ENCODE measurements around the gene KCNN4.

Gene KCNN4

GRCh38 chr19:43747557-43748204 is 33.1 kb downstream of the KCNN4 start:
- DNase-seq = peak in 1 of 3 donors; percentile 38

GRCh38 chr19:43743059-43743458 is 37.7 kb downstream of the KCNN4 start:
- no peak for DNase-seq

DNA sequence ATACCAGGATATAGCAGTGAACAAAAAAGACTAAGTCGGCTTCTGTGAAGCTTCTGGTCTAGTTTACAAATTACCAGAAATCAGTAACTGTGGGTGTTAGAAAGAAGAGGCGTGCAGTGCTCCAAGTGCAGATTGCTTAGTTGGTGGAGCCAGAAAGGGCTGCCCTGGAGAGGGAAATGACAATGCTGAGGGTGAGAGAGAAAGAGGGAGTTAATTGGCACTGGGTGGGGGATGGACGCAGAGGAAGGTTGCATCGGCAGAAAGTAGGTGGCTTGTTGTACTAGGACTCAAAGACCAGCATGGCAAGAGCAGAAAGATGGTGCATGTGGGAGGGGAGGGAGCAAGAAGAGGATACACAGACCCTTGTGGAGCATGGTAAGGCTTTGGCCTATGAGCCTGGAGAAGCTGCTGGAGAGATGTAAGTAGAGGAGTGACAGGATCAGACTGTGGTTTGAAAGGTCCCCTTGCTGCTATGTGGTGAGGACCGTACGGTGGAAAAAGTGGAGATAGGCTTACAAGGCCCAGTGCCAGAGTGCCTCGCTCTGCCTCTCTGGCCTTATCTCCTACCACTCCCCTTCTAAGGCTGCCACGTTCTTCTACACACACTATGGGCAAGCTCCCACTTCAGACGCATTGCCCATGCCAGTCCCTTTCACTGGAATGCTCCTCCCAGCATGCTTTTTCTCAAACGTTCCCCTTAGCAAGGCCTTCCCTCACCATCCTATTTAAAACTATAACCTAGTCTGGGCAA is 39.5 kb downstream of the KCNN4 start:
- DNase-seq = no peak

GRCh38 chr19:43739439-43740235 is 41.1 kb downstream of the KCNN4 start:
- DNase-seq = no peak

DNA sequence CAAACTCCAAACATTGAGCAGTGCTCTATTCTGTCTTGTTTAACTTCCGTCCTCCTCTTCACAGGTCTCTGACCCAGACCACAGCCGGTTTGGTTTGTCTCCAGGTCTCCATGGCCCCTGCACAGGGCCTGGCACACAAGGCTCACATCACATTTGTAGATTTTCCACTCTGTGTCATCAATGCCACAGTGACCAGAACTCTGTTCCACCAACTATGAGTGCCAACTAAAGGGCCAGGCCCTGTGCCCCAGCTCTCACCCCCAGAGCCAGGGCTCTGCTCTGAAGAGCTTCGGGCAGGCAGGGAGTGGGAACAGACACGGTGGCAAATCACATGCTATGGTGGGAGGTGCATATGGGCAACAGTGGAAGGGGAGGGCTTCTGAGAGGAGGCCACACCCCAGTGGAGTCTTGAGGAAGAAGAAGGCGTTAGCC is 42.0 kb downstream of the KCNN4 start:
- DNase-seq = peak; percentile 44 to 68 (median 55)

GRCh38 chr19:43735957-43736356 is 44.8 kb downstream of the KCNN4 start:
- no peak for DNase-seq

DNA sequence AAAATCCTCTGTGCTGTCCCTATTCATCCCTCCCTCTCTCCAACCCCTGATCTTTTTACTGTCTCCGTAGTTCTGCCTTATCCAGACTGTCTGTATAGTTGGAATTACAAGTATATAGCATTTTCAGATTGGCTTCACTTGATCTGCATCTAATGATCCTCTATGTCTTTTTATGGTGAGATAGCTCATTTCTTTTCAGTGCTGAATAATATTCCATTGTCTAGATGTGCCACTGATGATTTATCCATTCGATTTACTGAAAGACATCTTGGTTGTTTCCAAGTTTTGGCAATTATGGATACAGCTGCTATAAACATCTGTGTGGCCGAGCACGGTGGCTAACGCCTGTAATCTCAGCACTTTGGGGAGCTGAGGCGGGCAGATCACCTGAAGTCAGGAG is 45.8 kb downstream of the KCNN4 start:
- DNase-seq = no peak

- no peak for DNase-seq
These were observed 48.9 kb downstream of the KCNN4 start for GRCh38 chr19:43731846-43732245.

- DNase-seq = no peak
These were observed 49.4 kb downstream of the KCNN4 start for GRCh38 chr19:43731346-43731745.

DNA sequence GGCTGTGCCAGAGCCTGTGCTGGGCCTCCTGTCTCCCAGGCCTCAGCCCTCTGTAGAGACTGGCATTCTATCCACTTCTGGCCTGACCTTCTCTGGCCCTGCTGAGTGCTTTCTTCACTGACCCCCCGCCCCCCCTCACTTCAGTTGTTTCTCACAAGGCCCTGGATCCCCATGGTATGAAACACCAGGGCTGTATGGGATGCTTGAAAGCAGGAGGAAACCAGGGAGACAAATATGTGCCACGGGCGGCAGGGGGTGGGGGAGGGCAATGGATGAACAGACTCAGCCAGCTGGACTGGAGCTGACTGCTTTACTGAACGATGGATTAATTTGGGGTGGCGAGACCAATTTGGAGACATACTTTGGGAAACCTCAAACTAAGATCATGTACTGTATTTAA is 50.9 kb downstream of the KCNN4 start:
- no peak for DNase-seq

- no peak for DNase-seq
These were observed 53.2 kb downstream of the KCNN4 start for GRCh38 chr19:43727593-43727853.

GRCh38 chr19:43726736-43727592 is 53.8 kb downstream of the KCNN4 start:
- peak in 2 of 3 donors; percentile 29 to 33 for DNase-seq

GRCh38 chr19:43725468-43725867 is 55.3 kb downstream of the KCNN4 start:
- DNase-seq = peak; percentile 49 to 66 (median 63)

GRCh38 chr19:43724896-43725295 is 55.9 kb downstream of the KCNN4 start:
- DNase-seq = no peak

GRCh38 chr19:43723588-43723987 is 57.2 kb downstream of the KCNN4 start:
- peak; percentile 56 to 63 (median 62) for DNase-seq

DNA sequence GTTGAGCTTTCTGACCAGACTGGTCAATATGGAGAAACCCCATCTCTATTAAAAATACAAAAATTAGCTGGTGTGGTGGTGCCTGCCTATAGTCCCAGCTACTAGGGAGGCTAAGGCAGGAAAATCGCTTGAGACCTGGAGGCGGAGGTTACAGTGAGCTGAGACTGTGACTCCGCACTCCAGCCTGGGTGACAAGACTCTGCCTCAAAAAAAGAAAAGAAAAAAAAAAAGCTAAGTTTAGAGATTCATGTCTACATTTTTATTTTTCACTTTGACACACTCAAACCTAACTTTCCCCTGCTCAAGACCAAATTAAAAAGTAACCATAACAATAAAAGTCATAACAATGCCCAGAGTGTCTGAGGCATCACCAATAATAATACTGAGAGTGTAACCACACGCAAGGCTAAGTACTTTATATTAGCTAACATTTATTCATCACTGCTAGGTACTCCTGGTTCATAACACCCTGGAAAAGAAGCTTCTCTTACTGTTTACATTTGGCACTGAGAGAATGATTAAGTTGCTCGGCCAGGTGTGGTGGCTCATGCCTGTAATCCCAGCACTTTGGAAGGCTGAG is 59.2 kb downstream of the KCNN4 start:
- no peak for DNase-seq

- peak; percentile 40 to 67 (median 62) for DNase-seq
These were observed 59.8 kb downstream of the KCNN4 start for GRCh38 chr19:43720936-43721335.

DNA sequence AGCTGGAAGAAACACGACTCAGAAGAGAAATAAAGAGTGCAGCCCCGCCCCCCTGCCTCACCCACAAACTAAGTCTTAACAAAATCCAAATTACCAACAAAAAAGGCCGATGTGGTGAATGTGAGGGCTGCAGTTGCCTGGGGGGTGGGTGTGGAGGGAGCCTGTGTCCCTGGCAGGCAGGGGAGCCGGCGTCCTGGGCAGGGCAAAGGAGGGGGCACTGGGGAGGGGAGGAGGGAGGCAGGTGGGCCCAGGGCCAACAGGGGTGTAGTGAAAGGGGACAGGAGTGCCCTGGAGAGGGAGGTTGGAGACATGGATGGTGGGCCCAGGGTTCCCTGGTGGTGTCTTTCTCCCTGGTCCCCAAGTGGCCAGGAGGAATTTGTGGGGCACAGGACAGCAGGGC is 60.9 kb downstream of the KCNN4 start:
- no peak for DNase-seq

DNA sequence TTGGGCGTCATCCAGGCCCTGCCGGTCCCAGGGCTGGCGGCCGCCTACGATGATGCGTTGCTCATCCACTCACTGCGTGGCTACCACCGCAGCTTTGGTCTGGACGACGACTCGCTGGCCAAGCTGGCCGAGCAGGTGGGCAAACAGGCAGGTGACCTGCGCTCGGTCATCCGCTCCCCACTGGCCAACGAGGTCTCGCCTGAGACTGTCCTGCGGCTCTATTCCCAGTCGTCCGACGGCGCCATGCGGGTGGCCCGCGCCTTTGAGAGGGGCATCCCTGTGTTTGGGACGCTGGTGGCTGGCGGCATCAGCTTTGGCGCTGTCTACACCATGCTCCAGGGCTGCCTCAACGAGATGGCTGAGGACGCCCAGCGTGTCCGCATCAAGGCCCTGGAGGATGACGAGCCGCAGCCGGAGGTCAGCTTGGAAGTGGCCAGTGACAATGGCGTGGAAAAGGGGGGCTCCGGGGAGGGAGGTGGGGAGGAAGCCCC is 61.4 kb downstream of the KCNN4 start:
- DNase-seq = no peak

- DNase-seq = no peak
These were observed 62.0 kb downstream of the KCNN4 start for GRCh38 chr19:43718627-43719377.
